Nephron progenitor cell (in vitro differentiated cells): Measurements from ENCODE around the gene SHB.

Source experiments
- DNase-seq: peaks from one replicate; pipeline ENCODE4 v3.0.0; 2021
- H3K27ac Mint-ChIP-seq: 2 replicates; pipeline ENCODE4 v1.8.0; 2021; ENCODE audit warnings: mild to moderate bottlenecking, moderate library complexity, mixed read lengths
- H3K27me3 Mint-ChIP-seq: 2 replicates; pipeline ENCODE4 v1.8.0; 2021; ENCODE audit warnings: mild to moderate bottlenecking, low read depth, mixed read lengths; ENCODE audit not compliant: poor library complexity
- H3K36me3 Mint-ChIP-seq: 2 replicates; pipeline ENCODE4 v1.8.0; 2021; ENCODE audit warnings: low read depth, mixed read lengths
- H3K4me1 Mint-ChIP-seq: 2 replicates; pipeline ENCODE4 v1.8.0; 2021; ENCODE audit warnings: mixed read lengths
- H3K4me3 Mint-ChIP-seq: 2 replicates; pipeline ENCODE4 v1.8.0; 2021; ENCODE audit warnings: mild to moderate bottlenecking, moderate library complexity, mixed read lengths
- H3K9me3 Mint-ChIP-seq: 2 replicates; pipeline ENCODE4 v1.8.0; 2021; ENCODE audit warnings: mild to moderate bottlenecking, moderate library complexity, mixed read lengths
- CTCF ChIP-seq: fragments of 200-600 bp; sonication (generic); IDR thresholded peaks from 2 replicates; pipeline ENCODE4 v1.5.0; 2021; ENCODE audit warnings: antibody characterized with exemption

Gene SHB

GRCh38 chr9:37906312-37907239 lies 162.5 kb downstream of the SHB start:
- H3K36me3 Mint-ChIP-seq = no peaks in the 10 kb centered on the region
- H3K4me1 Mint-ChIP-seq = peaks cover 49% of the 10 kb centered on the region
- no peak for DNase-seq
- no peak overlapping the region for H3K27ac Mint-ChIP-seq
- peak overlapping the region; percentile 34 for H3K4me3 Mint-ChIP-seq
- H3K9me3 Mint-ChIP-seq = no peaks in the 10 kb centered on the region
- H3K27me3 Mint-ChIP-seq = peaks cover 8% of the 10 kb centered on the region
- no peak for TF ChIP-seq CTCF

GRCh38 chr9:37905776-37906175 lies 163.3 kb downstream of the SHB start:
- DNase-seq = no peak
- H3K4me3 Mint-ChIP-seq = peak overlapping the region; percentile 34
- peaks cover 2% of the 10 kb centered on the region for H3K36me3 Mint-ChIP-seq
- no peak for TF ChIP-seq CTCF
- H3K9me3 Mint-ChIP-seq = no peaks in the 10 kb centered on the region
- H3K4me1 Mint-ChIP-seq = peaks cover 41% of the 10 kb centered on the region
- no peak overlapping the region for H3K27ac Mint-ChIP-seq
- H3K27me3 Mint-ChIP-seq = peaks cover 8% of the 10 kb centered on the region

- Mint-ChIP-seq H3K4me1 (peaks cover 39% of the 10 kb centered on the region), H3K27ac (no peak overlapping the region), H3K4me3 (no peak overlapping the region), H3K36me3 (peaks cover 5% of the 10 kb centered on the region), H3K27me3 (peaks cover 8% of the 10 kb centered on the region), H3K9me3 (no peaks in the 10 kb centered on the region)
- no peak for TF ChIP-seq CTCF
- no peak for DNase-seq
Observed at GRCh38 chr9:37905131-37905505, 163.9 kb downstream of the SHB start.

GRCh38 chr9:37904445-37905130 lies 164.4 kb downstream of the SHB start:
- peaks cover 8% of the 10 kb centered on the region for H3K27me3 Mint-ChIP-seq
- H3K36me3 Mint-ChIP-seq = peaks cover 5% of the 10 kb centered on the region
- H3K4me3 Mint-ChIP-seq = peak overlapping the region; percentile 90
- H3K27ac Mint-ChIP-seq = peak overlapping the region; percentile 45
- no peaks in the 10 kb centered on the region for H3K9me3 Mint-ChIP-seq
- DNase-seq = no peak
- H3K4me1 Mint-ChIP-seq = peaks cover 39% of the 10 kb centered on the region
- TF ChIP-seq CTCF = no peak

GRCh38 chr9:37903647-37904444 lies 165.2 kb downstream of the SHB start, which contains the start of gene SLC25A51:
Gene SLC25A51, minus strand, starts transcription at chr9:37904127. Its CDS starts 15,577 bp downstream, at chr9:37888550.
- peak; percentile 95 for DNase-seq
- Mint-ChIP-seq H3K27me3 (peaks cover 8% of the 10 kb centered on the region), H3K36me3 (peaks cover 10% of the 10 kb centered on the region), H3K9me3 (no peaks in the 10 kb centered on the region), H3K27ac (peak within 1 kb of the TSS; percentile 45), H3K4me3 (peak within 1 kb of the TSS; percentile 90), H3K4me1 (peaks cover 39% of the 10 kb centered on the region)
- peak; percentile 76 for TF ChIP-seq CTCF
